SK-N-SH treated with all-trans-retinoic acid at 6 μM for 48 hours (cell line): ENCODE data around the gene PFN2.

Experiments used
- ATAC-seq: fragments of 200-7000 bp; cut with Tn5 transposase; 3 replicates; pipeline ENCODE4 v1.9.1; 2020; ENCODE audit warnings: mild to moderate bottlenecking, moderate library complexity
- BACH2 ChIP-seq: fragments of 250-450 bp; sonication (Bioruptor Pico); IDR thresholded peaks from 2 replicates; pipeline ENCODE4 v1.9.0; 2021; ENCODE audit warnings: mild to moderate bottlenecking, borderline replicate concordance
- CSDC2 ChIP-seq: fragments of 250-450 bp; sonication (Bioruptor Pico); IDR thresholded peaks from 2 replicates; pipeline ENCODE4 v1.5.0; 2020; ENCODE audit warnings: mild to moderate bottlenecking, moderate library complexity
- ESRRG ChIP-seq: fragments of 250-450 bp; sonication (Bioruptor Pico); IDR thresholded peaks from 2 replicates; pipeline ENCODE4 v1.6.1; 2021; ENCODE audit warnings: mild to moderate bottlenecking
- GLIS3 ChIP-seq: fragments of 250-450 bp; sonication (Bioruptor Pico); IDR thresholded peaks from 2 replicates; pipeline ENCODE4 v1.5.0; 2020; ENCODE audit warnings: mild to moderate bottlenecking, moderate library complexity
- ISL1 ChIP-seq: fragments of 250-450 bp; sonication (Bioruptor Pico); IDR thresholded peaks from 2 replicates; pipeline ENCODE4 v2.1.2; 2022; ENCODE audit warnings: mild to moderate bottlenecking, moderate library complexity
- OSR1 ChIP-seq: fragments of 250-450 bp; sonication (Bioruptor Pico); IDR thresholded peaks from 2 replicates; pipeline ENCODE4 v1.8.0; 2022; ENCODE audit warnings: moderate library complexity, mild to moderate bottlenecking, inconsistent platforms
- PPARA ChIP-seq: fragments of 250-450 bp; sonication (Bioruptor Pico); IDR thresholded peaks from 2 replicates; pipeline ENCODE4 v1.5.0; 2020; ENCODE audit warnings: mild to moderate bottlenecking, borderline replicate concordance
- RARB ChIP-seq: fragments of 250-450 bp; sonication (Bioruptor Pico); IDR thresholded peaks from 2 replicates; pipeline ENCODE4 v1.8.0; 2021; ENCODE audit warnings: mild to moderate bottlenecking, moderate library complexity
- SNAI2 ChIP-seq: fragments of 250-450 bp; sonication (Bioruptor Pico); IDR thresholded peaks from 2 replicates; pipeline ENCODE4 v1.5.0; 2020; ENCODE audit warnings: mild to moderate bottlenecking, moderate library complexity
- TCF4 ChIP-seq: fragments of 250-450 bp; sonication (Bioruptor Pico); IDR thresholded peaks from 2 replicates; pipeline ENCODE4 v1.8.0; 2021; ENCODE audit warnings: mild to moderate bottlenecking, moderate library complexity, borderline replicate concordance
- TOX ChIP-seq: fragments of 250-450 bp; sonication (Bioruptor Pico); IDR thresholded peaks from 2 replicates; pipeline ENCODE4 v1.8.0; 2021; ENCODE audit warnings: mild to moderate bottlenecking, moderate library complexity, borderline replicate concordance
- ZC3H10 ChIP-seq: fragments of 250-450 bp; sonication (Bioruptor Pico); IDR thresholded peaks from 2 replicates; pipeline ENCODE4 v1.5.1; 2021; ENCODE audit warnings: mild to moderate bottlenecking, moderate library complexity
- ZFP3 ChIP-seq: fragments of 250-450 bp; sonication (Bioruptor Pico); IDR thresholded peaks from 2 replicates; pipeline ENCODE4 v1.5.0; 2020; ENCODE audit warnings: mild to moderate bottlenecking, moderate library complexity
- ZFP30 ChIP-seq: fragments of 450-650 bp; formaldehyde crosslinking; IDR thresholded peaks from 2 replicates; pipeline ENCODE4 v1.5.0; 2022; ENCODE audit warnings: mild to moderate bottlenecking, moderate library complexity
- ZNF565 ChIP-seq: fragments of 450-650 bp; formaldehyde crosslinking; conservative IDR thresholded peaks from 2 replicates; pipeline ENCODE4 v1.5.0; 2020; ENCODE audit warnings: low read depth, mild to moderate bottlenecking, moderate library complexity
- ZNF70 ChIP-seq: fragments of 450-650 bp; formaldehyde crosslinking; IDR thresholded peaks from 2 replicates; pipeline ENCODE4 v1.5.0; 2020; ENCODE audit warnings: mild to moderate bottlenecking, moderate library complexity
- ZNF8 ChIP-seq: fragments of 450-650 bp; formaldehyde crosslinking; IDR thresholded peaks from 2 replicates; pipeline ENCODE4 v1.5.0; 2020; ENCODE audit warnings: mild to moderate bottlenecking, moderate library complexity
- TF ChIP-seq, protein P1 (sequence below): fragments of 250-450 bp; sonication (Bioruptor Pico); IDR thresholded peaks from 2 replicates; pipeline ENCODE4 v1.5.1; 2021; ENCODE audit warnings: mild to moderate bottlenecking, moderate library complexity
- TF ChIP-seq, protein P2 (sequence below): fragments of 250-450 bp; sonication (Bioruptor Pico); IDR thresholded peaks from 2 replicates; pipeline ENCODE4 v1.8.0; 2020; ENCODE audit warnings: mild to moderate bottlenecking, moderate library complexity, borderline replicate concordance
- TF ChIP-seq, protein P3 (sequence below): fragments of 250-450 bp; sonication (Bioruptor Pico); IDR thresholded peaks from 2 replicates; pipeline ENCODE4 v1.5.1; 2020; ENCODE audit warnings: low read depth, mild to moderate bottlenecking, moderate library complexity
- TF ChIP-seq, protein P4 (sequence below): fragments of 250-450 bp; sonication (Bioruptor Pico); IDR thresholded peaks from 2 replicates; pipeline ENCODE4 v1.8.0; 2021; ENCODE audit warnings: low read depth, mild to moderate bottlenecking, moderate library complexity, borderline replicate concordance

PFN2 gene

DNA sequence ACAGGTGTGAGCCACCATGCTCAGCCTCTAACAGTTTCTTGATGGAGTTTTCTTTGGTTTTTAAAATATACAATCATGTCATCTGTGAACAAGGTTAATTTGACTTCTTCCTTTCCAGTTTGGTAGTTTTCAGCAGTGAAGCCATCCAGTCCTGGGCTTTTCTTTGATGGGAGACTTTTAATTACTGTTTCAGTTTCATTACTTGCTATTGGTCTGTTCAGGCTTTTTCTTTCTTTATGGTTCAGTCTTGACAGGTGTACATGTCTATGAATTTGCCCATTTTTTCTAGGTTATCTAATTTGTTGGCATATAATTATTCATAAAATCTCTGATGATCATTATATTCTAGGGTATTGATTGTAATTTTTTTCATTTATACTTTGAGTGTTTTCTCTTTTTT lies 36.8 kb downstream of the PFN2 start:
- ATAC-seq, result no peak
- TF ChIP-seq, protein P1, sequence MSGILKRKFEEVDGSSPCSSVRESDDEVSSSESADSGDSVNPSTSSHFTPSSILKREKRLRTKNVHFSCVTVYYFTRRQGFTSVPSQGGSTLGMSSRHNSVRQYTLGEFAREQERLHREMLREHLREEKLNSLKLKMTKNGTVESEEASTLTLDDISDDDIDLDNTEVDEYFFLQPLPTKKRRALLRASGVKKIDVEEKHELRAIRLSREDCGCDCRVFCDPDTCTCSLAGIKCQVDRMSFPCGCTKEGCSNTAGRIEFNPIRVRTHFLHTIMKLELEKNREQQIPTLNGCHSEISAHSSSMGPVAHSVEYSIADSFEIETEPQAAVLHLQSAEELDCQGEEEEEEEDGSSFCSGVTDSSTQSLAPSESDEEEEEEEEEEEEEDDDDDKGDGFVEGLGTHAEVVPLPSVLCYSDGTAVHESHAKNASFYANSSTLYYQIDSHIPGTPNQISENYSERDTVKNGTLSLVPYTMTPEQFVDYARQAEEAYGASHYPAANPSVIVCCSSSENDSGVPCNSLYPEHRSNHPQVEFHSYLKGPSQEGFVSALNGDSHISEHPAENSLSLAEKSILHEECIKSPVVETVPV (CRISPR knock-in tag), result no peak
- TF ChIP-seq ZFP3 (CRISPR knock-in tag) (no peak), ZNF8 (CRISPR knock-in tag) (no peak), CSDC2 (CRISPR knock-in tag) (no peak), TCF4 (CRISPR knock-in tag) (no peak), ZNF565 (CRISPR knock-in tag) (no peak), ISL1 (no peak), ZFP30 (CRISPR knock-in tag) (no peak), ZC3H10 (CRISPR knock-in tag) (no peak), TOX (CRISPR knock-in tag) (no peak), ZNF70 (CRISPR knock-in tag) (no peak), PPARA (CRISPR knock-in tag) (no peak)
- TF ChIP-seq, protein P2, sequence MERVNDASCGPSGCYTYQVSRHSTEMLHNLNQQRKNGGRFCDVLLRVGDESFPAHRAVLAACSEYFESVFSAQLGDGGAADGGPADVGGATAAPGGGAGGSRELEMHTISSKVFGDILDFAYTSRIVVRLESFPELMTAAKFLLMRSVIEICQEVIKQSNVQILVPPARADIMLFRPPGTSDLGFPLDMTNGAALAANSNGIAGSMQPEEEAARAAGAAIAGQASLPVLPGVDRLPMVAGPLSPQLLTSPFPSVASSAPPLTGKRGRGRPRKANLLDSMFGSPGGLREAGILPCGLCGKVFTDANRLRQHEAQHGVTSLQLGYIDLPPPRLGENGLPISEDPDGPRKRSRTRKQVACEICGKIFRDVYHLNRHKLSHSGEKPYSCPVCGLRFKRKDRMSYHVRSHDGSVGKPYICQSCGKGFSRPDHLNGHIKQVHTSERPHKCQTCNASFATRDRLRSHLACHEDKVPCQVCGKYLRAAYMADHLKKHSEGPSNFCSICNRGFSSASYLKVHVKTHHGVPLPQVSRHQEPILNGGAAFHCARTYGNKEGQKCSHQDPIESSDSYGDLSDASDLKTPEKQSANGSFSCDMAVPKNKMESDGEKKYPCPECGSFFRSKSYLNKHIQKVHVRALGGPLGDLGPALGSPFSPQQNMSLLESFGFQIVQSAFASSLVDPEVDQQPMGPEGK (CRISPR knock-in tag), result no peak
- TF ChIP-seq, protein P3, sequence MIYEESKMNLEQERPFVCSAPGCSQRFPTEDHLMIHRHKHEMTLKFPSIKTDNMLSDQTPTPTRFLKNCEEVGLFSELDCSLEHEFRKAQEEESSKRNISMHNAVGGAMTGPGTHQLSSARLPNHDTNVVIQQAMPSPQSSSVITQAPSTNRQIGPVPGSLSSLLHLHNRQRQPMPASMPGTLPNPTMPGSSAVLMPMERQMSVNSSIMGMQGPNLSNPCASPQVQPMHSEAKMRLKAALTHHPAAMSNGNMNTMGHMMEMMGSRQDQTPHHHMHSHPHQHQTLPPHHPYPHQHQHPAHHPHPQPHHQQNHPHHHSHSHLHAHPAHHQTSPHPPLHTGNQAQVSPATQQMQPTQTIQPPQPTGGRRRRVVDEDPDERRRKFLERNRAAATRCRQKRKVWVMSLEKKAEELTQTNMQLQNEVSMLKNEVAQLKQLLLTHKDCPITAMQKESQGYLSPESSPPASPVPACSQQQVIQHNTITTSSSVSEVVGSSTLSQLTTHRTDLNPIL (CRISPR knock-in tag), result no peak

DNA sequence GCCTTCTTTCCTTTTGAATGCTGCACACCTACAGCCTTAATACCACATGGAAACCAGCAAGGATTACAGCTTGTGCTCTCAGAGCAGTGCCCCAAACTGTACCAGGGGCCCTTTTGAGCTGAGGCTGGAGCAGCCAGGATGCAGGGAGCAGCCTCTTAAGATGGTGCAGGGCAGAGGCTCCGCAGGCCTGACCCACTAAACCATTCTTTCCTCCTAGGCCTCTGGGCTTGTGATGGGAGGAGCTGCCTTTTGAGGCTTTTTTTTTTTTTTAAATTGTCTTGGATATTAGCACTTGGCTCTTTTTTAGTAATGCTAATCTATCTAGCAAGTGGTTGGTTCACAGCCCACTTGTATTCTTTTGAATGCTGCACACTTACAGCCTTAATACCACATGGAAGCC lies 37.7 kb downstream of the PFN2 start:
- no peak for TF ChIP-seq SNAI2 (CRISPR knock-in tag)
- no peak for TF ChIP-seq ZNF8 (CRISPR knock-in tag)
- TF ChIP-seq, protein P1 (CRISPR knock-in tag), result no peak

DNA sequence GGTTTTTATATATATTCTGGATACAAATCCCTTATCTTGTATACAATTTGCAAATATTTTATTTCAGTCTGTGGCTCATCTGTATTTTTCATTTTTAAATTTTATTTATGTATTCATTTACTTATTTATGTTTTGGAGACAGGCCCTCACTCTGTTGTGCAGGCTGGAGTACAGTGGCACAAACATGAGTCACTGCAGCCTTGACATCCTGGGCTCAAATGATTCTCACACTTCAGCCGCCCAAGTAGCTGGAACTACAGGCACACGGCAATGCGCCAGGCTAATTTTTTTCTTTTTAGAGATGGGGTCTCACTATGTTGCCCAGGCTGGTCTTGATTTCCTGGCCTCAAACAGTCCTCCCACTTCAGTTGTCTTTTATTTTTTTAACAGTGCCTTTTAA lies 50.6 kb downstream of the PFN2 start:
- TF ChIP-seq, protein P1 (CRISPR knock-in tag), result no peak
- TF ChIP-seq CSDC2 (CRISPR knock-in tag) (no peak), GLIS3 (no peak)
- no peak for ATAC-seq

More for the DNA sequence above, 37.7 kb downstream of the PFN2 start:
- ATAC-seq, result no peak

DNA sequence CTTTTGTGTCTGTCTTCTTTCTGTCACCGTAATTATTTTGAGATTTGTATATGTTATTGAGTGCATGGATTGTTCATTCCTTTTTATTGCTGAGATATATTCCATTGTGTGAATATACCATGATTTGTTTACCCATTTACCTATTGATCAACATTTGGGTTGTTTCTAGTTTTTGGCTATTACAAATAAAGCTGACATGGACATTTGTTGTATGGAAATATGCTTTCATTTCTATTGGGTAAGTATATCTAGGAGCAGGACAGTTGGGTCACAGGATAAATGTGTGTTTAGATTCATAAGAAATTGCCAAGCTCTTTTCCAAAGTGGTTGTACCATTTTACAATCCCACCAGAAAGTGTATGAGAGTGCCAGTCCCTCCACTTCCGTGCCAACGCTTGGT lies 51.2 kb downstream of the PFN2 start:
- ATAC-seq, result no peak
- TF ChIP-seq, protein P3 (CRISPR knock-in tag), result no peak
- TF ChIP-seq CSDC2 (CRISPR knock-in tag) (no peak), ESRRG (CRISPR knock-in tag) (no peak), ZC3H10 (CRISPR knock-in tag) (no peak), GLIS3 (no peak), ZNF70 (CRISPR knock-in tag) (no peak), ZFP3 (CRISPR knock-in tag) (no peak), BACH2 (CRISPR knock-in tag) (no peak), ZNF8 (CRISPR knock-in tag) (no peak), TCF4 (CRISPR knock-in tag) (no peak), RARB (CRISPR knock-in tag) (no peak), ZFP30 (CRISPR knock-in tag) (no peak), OSR1 (no peak)
- TF ChIP-seq, protein P1 (CRISPR knock-in tag), result no peak
- TF ChIP-seq, protein P4, sequence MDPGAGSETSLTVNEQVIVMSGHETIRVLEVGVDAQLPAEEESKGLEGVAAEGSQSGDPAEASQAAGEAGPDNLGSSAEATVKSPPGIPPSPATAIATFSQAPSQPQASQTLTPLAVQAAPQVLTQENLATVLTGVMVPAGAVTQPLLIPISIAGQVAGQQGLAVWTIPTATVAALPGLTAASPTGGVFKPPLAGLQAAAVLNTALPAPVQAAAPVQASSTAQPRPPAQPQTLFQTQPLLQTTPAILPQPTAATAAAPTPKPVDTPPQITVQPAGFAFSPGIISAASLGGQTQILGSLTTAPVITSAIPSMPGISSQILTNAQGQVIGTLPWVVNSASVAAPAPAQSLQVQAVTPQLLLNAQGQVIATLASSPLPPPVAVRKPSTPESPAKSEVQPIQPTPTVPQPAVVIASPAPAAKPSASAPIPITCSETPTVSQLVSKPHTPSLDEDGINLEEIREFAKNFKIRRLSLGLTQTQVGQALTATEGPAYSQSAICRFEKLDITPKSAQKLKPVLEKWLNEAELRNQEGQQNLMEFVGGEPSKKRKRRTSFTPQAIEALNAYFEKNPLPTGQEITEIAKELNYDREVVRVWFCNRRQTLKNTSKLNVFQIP (CRISPR knock-in tag), result no peak
